K562 (cell line): ENCODE measurements around the gene GLP2R. TPM values are rescaled to one million over a fixed set of nuclear protein-coding genes. Genes with fewer than 3 reads are reported as not detected.

ENCODE experiments used
- ATAC-seq: fragments of 200-7000 bp; cut with Tn5 transposase; 3 replicates; pipeline ENCODE4 v1.9.1; 2020; ENCODE audit warnings: moderate library complexity
- BruUV-seq: library from RNA; stranded (reverse); fragments of 400-500 nt; replicated peaks from 2 replicates; lab custom pipeline; 2021; lab: Mats Ljungman, UMichigan
- CTCF ChIA-PET: fragments of 300-600 bp; formaldehyde crosslinking; extraction: SDS; loops from one replicate; lab custom pipeline; 2021; ENCODE audit warnings: low intra/inter-chr PET ratio; lab: Yijun Ruan, JAX
- POLR2A ChIA-PET: fragments of 300-600, 350-650 bp; sonication (Branson Sonifier 250); formaldehyde crosslinking; extraction: SDS; loops from one replicate; lab custom pipeline; 2021; ENCODE audit warnings: antibody characterized with exemption, inconsistent platforms; lab: Yijun Ruan, JAX
- DNase-seq, 4 experiments: peaks; one replicate each; pipeline versions ENCODE4 v3.0.0 to v3.0.0-alpha.2; 2011 to 2018; ENCODE audit warnings: low spot score in 3 of 4, mixed read lengths in 3 of 4; ENCODE audit errors: extremely low read depth in 1 of 4
- FAIRE-seq: peaks from 2 replicates; lab custom pipeline; 2011; peaks lifted over from hg19 to GRCh38; lab: Jason Lieb, UNC
- H2AFZ ChIP-seq: 2 replicates; pipeline ENCODE4 v1.6.0; 2011; ENCODE audit warnings: low read depth, low read length, control low read depth, inconsistent platforms
- H3K27ac ChIP-seq: fragments of 200-600 bp; 3 replicates; pipeline ENCODE4 v1.8.0; 2011; ENCODE audit warnings: low read depth, mild to moderate bottlenecking, control low read depth, inconsistent platforms, low read length, moderate library complexity, mixed read lengths; ENCODE audit errors: extremely low read depth
- H3K27me3 ChIP-seq, 2 experiments: fragments of 300-600 bp in 1 of 2; 2 replicates in 1 of 2; 3 replicates in 1 of 2; pipeline versions ENCODE4 v1.6.0 to v1.8.0; 2011; ENCODE audit warnings: inconsistent platforms in 2 of 2, low read length in 2 of 2, mild to moderate bottlenecking in 1 of 2, mixed read lengths in 1 of 2, moderate library complexity in 1 of 2; ENCODE audit not compliant: control insufficient read depth in 2 of 2, insufficient read depth in 2 of 2
- H3K36me3 ChIP-seq: fragments of 300-600 bp; 3 replicates; pipeline ENCODE4 v1.8.0; 2011; ENCODE audit warnings: mild to moderate bottlenecking, low read length, inconsistent platforms; ENCODE audit not compliant: control insufficient read depth, insufficient read depth
- H3K4me1 ChIP-seq, 2 experiments: fragments of 200-600 bp in 1 of 2; replicated peaks in 1 of 2; 2 replicates in 1 of 2; 3 replicates in 1 of 2; pipeline versions ENCODE4 v1.5.1 to v1.8.0; 2011; ENCODE audit warnings: inconsistent platforms in 2 of 2, low read length in 2 of 2, mild to moderate bottlenecking in 1 of 2, mixed read lengths in 1 of 2, moderate library complexity in 1 of 2; ENCODE audit not compliant: control insufficient read depth in 2 of 2, insufficient read depth in 2 of 2
- H3K4me2 ChIP-seq: 2 replicates; pipeline ENCODE4 v1.6.1; 2011; ENCODE audit warnings: low read length, control low read depth, inconsistent platforms, mixed read lengths; ENCODE audit not compliant: insufficient read depth
- H3K4me3 ChIP-seq: fragments of 200-600 bp; sonication (generic), shearing (Covaris generic); 2 replicates; pipeline ENCODE4 v1.5.1; 2016; ENCODE audit warnings: control low read depth, inconsistent platforms
- H3K79me2 ChIP-seq: fragments of 200-600 bp; 3 replicates; pipeline ENCODE4 v1.8.0; 2011; ENCODE audit warnings: low read length, inconsistent platforms; ENCODE audit not compliant: control insufficient read depth, insufficient read depth
- H3K9ac ChIP-seq, 2 experiments: 2 replicates each; pipeline versions ENCODE4 v1.6.0 to v1.6.1; 2011; ENCODE audit warnings: low read depth in 2 of 2, low read length in 2 of 2, control low read depth in 1 of 2, inconsistent platforms in 1 of 2, mild to moderate bottlenecking in 1 of 2, mixed read lengths in 1 of 2; ENCODE audit not compliant: insufficient read depth in 1 of 2
- H3K9me1 ChIP-seq: one replicate; pipeline ENCODE4 v1.6.0; 2011; ENCODE audit warnings: inconsistent platforms, mild to moderate bottlenecking, low read length, moderate library complexity; ENCODE audit not compliant: control insufficient read depth, insufficient read depth
- H3K9me3 ChIP-seq: replicated peaks from 2 replicates; pipeline ENCODE4 v1.5.1; 2011; ENCODE audit warnings: low read depth, low read length, inconsistent platforms; ENCODE audit not compliant: control insufficient read depth, insufficient read depth
- H4K20me1 ChIP-seq: replicated peaks from 2 replicates; pipeline ENCODE4 v1.6.1; 2011; ENCODE audit warnings: low read length, inconsistent platforms, mixed read lengths; ENCODE audit not compliant: control insufficient read depth, insufficient read depth
- BMI1 ChIP-seq: fragments of 150-350 bp; IDR thresholded peaks from 2 replicates; pipeline ENCODE4 v1.6.1; 2014; ENCODE audit warnings: low read length
- ESRRA ChIP-seq: fragments of 450-650 bp; IDR thresholded peaks from 2 replicates; pipeline ENCODE4 v1.6.1; 2014; ENCODE audit warnings: low read depth, mild to moderate bottlenecking, moderate library complexity, borderline replicate concordance
- FOXK1 ChIP-seq: sonication (generic); formaldehyde crosslinking; IDR thresholded peaks from 2 replicates; pipeline ENCODE4 v1.8.0; 2022; ENCODE audit warnings: missing genetic modification reagents, mild to moderate bottlenecking, borderline replicate concordance
- HMG20A ChIP-seq: fragments of 450-650 bp; formaldehyde crosslinking; conservative IDR thresholded peaks from 2 replicates; pipeline ENCODE4 v1.4.0; 2020; ENCODE audit warnings: mild to moderate bottlenecking, mixed read lengths
- JUNB ChIP-seq: fragments of 450-650 bp; formaldehyde crosslinking; conservative IDR thresholded peaks from 2 replicates; pipeline ENCODE4 v1.4.0; 2020; ENCODE audit warnings: mild to moderate bottlenecking
- MGA ChIP-seq: fragments of 450-650 bp; IDR thresholded peaks from 2 replicates; pipeline ENCODE4 v1.6.1; 2016; ENCODE audit warnings: mild to moderate bottlenecking, moderate library complexity
- MTA2 ChIP-seq: fragments of 450-650 bp; IDR thresholded peaks from 2 replicates; pipeline ENCODE4 v1.6.1; 2016; ENCODE audit warnings: low read depth
- SRSF3 ChIP-seq: fragments of 200-400 bp; formaldehyde crosslinking; IDR thresholded peaks from 2 replicates; pipeline ENCODE4 v1.6.1; 2016; ENCODE audit warnings: mild to moderate bottlenecking, low read length, moderate library complexity; ENCODE audit not compliant: insufficient read depth
- TARDBP ChIP-seq: fragments of 450-650 bp; IDR thresholded peaks from 2 replicates; pipeline ENCODE4 v1.6.1; 2016
- ZNF232 ChIP-seq: sonication (generic); formaldehyde crosslinking; IDR thresholded peaks from 2 replicates; pipeline ENCODE4 v1.8.0; 2022; ENCODE audit warnings: mild to moderate bottlenecking, missing genetic modification reagents
- ZNF507 ChIP-seq: conservative IDR thresholded peaks from 2 replicates; pipeline ENCODE4 v1.6.1; 2017; ENCODE audit warnings: missing genetic modification characterization, missing compliant biosample characterization
- ZNF696 ChIP-seq: fragments of 250-450 bp; sonication (Bioruptor Pico); conservative IDR thresholded peaks from 2 replicates; pipeline ENCODE4 v1.4.0; 2020; ENCODE audit warnings: mild to moderate bottlenecking, moderate library complexity
- WGBS: fragments of 100-300 bp; shearing (Covaris generic); methylation state at CpG from one replicate; pipeline ENCODE4 v1.1.6; 2016; ENCODE audit warnings: low coverage, mixed read lengths; ENCODE audit not compliant: insufficient coverage; ENCODE audit errors: missing lambda C conversion rate; 5-methylcytosine and 5-hydroxymethylcytosine counted together
- in situ Hi-C: fragments of 300-500 bp; cut with MboI; formaldehyde crosslinking; loops from 4 replicates; pipeline ENCODE4 v1.15.0; 2018; ENCODE audit warnings: inconsistent platforms, mixed read lengths
- intact Hi-C: fragments of 100-400 bp; cut with micrococcal nuclease; formaldehyde crosslinking; loops from 2 replicates; pipeline ENCODE4 v1.14.2; 2022
- polyA plus RNA-seq, 8 experiments: library from polyadenylated mRNA; depleted of rRNA in 4 of 8; stranded (reverse) in 5 of 8; unstranded in 3 of 8; fragments of >200 nt; fragmentation: Nextera tagmentation in 2 of 8; fragmentation: Illumina TruSeq in 1 of 8; extraction: Ambion mirVana in 2 of 8; extraction: Trizol in 1 of 8; gene quantifications; 2 replicates each; pipeline versions ENCODE4 v1.2.1 to v1.2.3, GENCODE V29; 2011 to 2014; ENCODE audit warnings: inconsistent platforms in 1 of 8, missing spikeins in 1 of 8
- total RNA-seq, 7 experiments: library from RNA; depleted of rRNA in 6 of 7; stranded (reverse); fragments of >200 nt in 6 of 7; fragmentation: Illumina TruSeq in 2 of 7; extraction: Trizol in 2 of 7; gene quantifications; 2 replicates each; pipeline versions ENCODE4 v1.2.1 to v1.2.3, GENCODE V29; 2011 to 2021; ENCODE audit warnings: low replicate concordance in 1 of 7

GLP2R gene
- total and polyA plus RNA-seq, 9 of the 15 experiments (the other 6 are each of a cell fraction or from before 2014, with no cell fraction given), result not detected

- POLR2A ChIA-PET, result no interaction called here
- no peak for FAIRE-seq
Observed at GRCh38 chr17:9816472-9816871, 9.3 kb upstream of the GLP2R start.

More at GRCh38 chr17:9816472-9816871, 9.3 kb upstream of the GLP2R start:
- Histone ChIP-seq H3K9me1 (no peaks in the 10 kb centered on the region), H3K79me2 (no peaks in the 10 kb centered on the region), H2AFZ (no peak overlapping the region), H3K4me2 (no peak overlapping the region), H3K4me1 (no peaks in the 10 kb centered on the region), H4K20me1 (no peaks in the 10 kb centered on the region), H3K27me3 (peaks cover 0 to 4% of the 10 kb centered on the region in 2 experiments; a peak in 1 of 5 replicates), H3K9ac (no peak overlapping the region), H3K27ac (no peak overlapping the region), H3K4me3 (no peak overlapping the region), H3K9me3 (no peaks in the 10 kb centered on the region), H3K36me3 (no peaks in the 10 kb centered on the region)
- BruUV-seq, result no TSS peak
- intact Hi-C loops, result no loop called here
- CTCF ChIA-PET, result no interaction called here
- in situ Hi-C loops, result no loop called here
- no peak for TF ChIP-seq TARDBP
- no peak for TF ChIP-seq BMI1
- no peak for TF ChIP-seq ZNF507
- TF ChIP-seq SRSF3, result no peak
- no peak for TF ChIP-seq ESRRA
- TF ChIP-seq ZNF696 (CRISPR knock-in tag), result no peak
- no peak for TF ChIP-seq MTA2
- no peak for TF ChIP-seq HMG20A
- TF ChIP-seq ZNF232, result no peak
- no peak for TF ChIP-seq FOXK1 (CRISPR knock-in tag)
- no peak for TF ChIP-seq JUNB (CRISPR knock-in tag)
- no peak for TF ChIP-seq MGA
- WGBS, result 0% methylated on average over 2 of the region's 10 CpGs
- ATAC-seq (no peak), DNase-seq (no peak)
